ENCODE measurements around the gene RRP36.

GRCh38 chr6:43075670-43076463, 54.4 kb downstream of the RRP36 start, which contains the start of gene PTK7:
- TF ChIP-seq CTCF (conservative IDR thresholded peaks at IDR 0.05; ENCODE audit: low read length) (no peak), EZH2phosphoT487 (IDR thresholded peaks at IDR 0.05; ENCODE audit: borderline replicate concordance) (no peak)

Data from Loucy (cell line).